Skeletal muscle satellite cell (primary cell): ENCODE results near the gene ZBTB44.

Experiments used
- H3K27me3 ChIP-seq: 2 replicates; pipeline ENCODE4 v1.7.0; 2013; ENCODE audit warnings: low read length; ENCODE audit not compliant: control insufficient read depth, insufficient read depth
- H3K36me3 ChIP-seq: 2 replicates; pipeline ENCODE4 v1.7.0; 2013; ENCODE audit warnings: mild to moderate bottlenecking, control low read depth, low read length; ENCODE audit not compliant: insufficient read depth
- H3K4me1 ChIP-seq: 2 replicates; pipeline ENCODE4 v1.7.0; 2013; ENCODE audit warnings: low read length; ENCODE audit not compliant: control insufficient read depth, insufficient read depth
- H3K4me2 ChIP-seq: 2 replicates; pipeline ENCODE4 v1.7.0; 2013; ENCODE audit warnings: mild to moderate bottlenecking, low read length
- H3K4me3 ChIP-seq: 2 replicates; pipeline ENCODE4 v1.7.0; 2013; ENCODE audit warnings: low read length
- H3K9ac ChIP-seq: 2 replicates; pipeline ENCODE4 v1.7.0; 2013; ENCODE audit warnings: mild to moderate bottlenecking, low read depth, low read length, moderate library complexity
- H3K9me3 ChIP-seq: replicated peaks from 2 replicates; pipeline ENCODE4 v1.7.0; 2013; ENCODE audit warnings: mild to moderate bottlenecking, control low read depth, low read length

ZBTB44 gene

GRCh38 chr11:130211781-130212401, 102.8 kb downstream of the ZBTB44 start:
- Histone ChIP-seq H3K4me2 (no peak overlapping the region), H3K36me3 (no peaks in the 10 kb centered on the region), H3K4me1 (no peaks in the 10 kb centered on the region), H3K9me3 (no peaks in the 10 kb centered on the region), H3K4me3 (no peak overlapping the region), H3K27me3 (peaks cover 72% of the 10 kb centered on the region), H3K9ac (no peak overlapping the region)

- no peaks in the 10 kb centered on the region for H3K4me1 ChIP-seq
- peaks cover 68% of the 10 kb centered on the region for H3K27me3 ChIP-seq
- H3K36me3 ChIP-seq = no peaks in the 10 kb centered on the region
- no peak overlapping the region for H3K9ac ChIP-seq
- H3K4me3 ChIP-seq = no peak overlapping the region
- no peaks in the 10 kb centered on the region for H3K9me3 ChIP-seq
- H3K4me2 ChIP-seq = no peak overlapping the region
These were observed 103.6 kb downstream of the ZBTB44 start for GRCh38 chr11:130211144-130211543.

- H3K4me1 ChIP-seq = no peaks in the 10 kb centered on the region
These were observed 104.5 kb downstream of the ZBTB44 start for GRCh38 chr11:130209954-130210854.

GRCh38 chr11:130209128-130209932, 105.4 kb downstream of the ZBTB44 start:
- H3K27me3 ChIP-seq = peaks cover 58% of the 10 kb centered on the region
- no peaks in the 10 kb centered on the region for H3K4me1 ChIP-seq
- H3K4me2 ChIP-seq = no peak overlapping the region
- no peaks in the 10 kb centered on the region for H3K36me3 ChIP-seq
- no peaks in the 10 kb centered on the region for H3K9me3 ChIP-seq
- H3K4me3 ChIP-seq = no peak overlapping the region
- H3K9ac ChIP-seq = no peak overlapping the region

More at GRCh38 chr11:130209954-130210854, 104.5 kb downstream of the ZBTB44 start:
- Histone ChIP-seq H3K27me3 (peaks cover 63% of the 10 kb centered on the region), H3K4me2 (no peak overlapping the region), H3K9ac (no peak overlapping the region), H3K36me3 (no peaks in the 10 kb centered on the region), H3K4me3 (no peak overlapping the region), H3K9me3 (no peaks in the 10 kb centered on the region)

- Histone ChIP-seq H3K4me1 (no peaks in the 10 kb centered on the region), H3K9me3 (no peaks in the 10 kb centered on the region), H3K9ac (no peak overlapping the region), H3K4me3 (no peak overlapping the region), H3K36me3 (no peaks in the 10 kb centered on the region), H3K4me2 (no peak overlapping the region), H3K27me3 (peaks cover 62% of the 10 kb centered on the region)
These were observed 106.2 kb downstream of the ZBTB44 start for GRCh38 chr11:130208241-130209127.

GRCh38 chr11:130206141-130206540, 108.6 kb downstream of the ZBTB44 start:
- H3K9ac ChIP-seq = no peak overlapping the region
- no peaks in the 10 kb centered on the region for H3K4me1 ChIP-seq
- no peak overlapping the region for H3K4me3 ChIP-seq
- no peaks in the 10 kb centered on the region for H3K36me3 ChIP-seq
- H3K27me3 ChIP-seq = peaks cover 66% of the 10 kb centered on the region
- H3K4me2 ChIP-seq = no peak overlapping the region
- no peaks in the 10 kb centered on the region for H3K9me3 ChIP-seq

- H3K4me1 ChIP-seq = no peaks in the 10 kb centered on the region
- H3K27me3 ChIP-seq = peaks cover 66% of the 10 kb centered on the region
- no peaks in the 10 kb centered on the region for H3K36me3 ChIP-seq
- H3K4me3 ChIP-seq = no peak overlapping the region
- H3K4me2 ChIP-seq = no peak overlapping the region
- no peak overlapping the region for H3K9ac ChIP-seq
- no peaks in the 10 kb centered on the region for H3K9me3 ChIP-seq
These were observed 110.0 kb downstream of the ZBTB44 start for GRCh38 chr11:130204703-130205095.

GRCh38 chr11:130203766-130204702, 110.7 kb downstream of the ZBTB44 start:
- peaks cover 67% of the 10 kb centered on the region for H3K27me3 ChIP-seq
- no peak overlapping the region for H3K4me2 ChIP-seq
- H3K9me3 ChIP-seq = no peaks in the 10 kb centered on the region
- no peaks in the 10 kb centered on the region for H3K36me3 ChIP-seq
- no peak overlapping the region for H3K9ac ChIP-seq
- H3K4me3 ChIP-seq = no peak overlapping the region
- no peaks in the 10 kb centered on the region for H3K4me1 ChIP-seq

- Histone ChIP-seq H3K4me1 (no peaks in the 10 kb centered on the region), H3K4me2 (no peak overlapping the region), H3K27me3 (peaks cover 61% of the 10 kb centered on the region), H3K9me3 (no peaks in the 10 kb centered on the region), H3K36me3 (no peaks in the 10 kb centered on the region), H3K9ac (no peak overlapping the region), H3K4me3 (no peak overlapping the region)
These were observed 111.7 kb downstream of the ZBTB44 start for GRCh38 chr11:130202818-130203689.
